IPS-18a (cell line): ENCODE measurements around the gene SAMD1.

Source experiments
- H3K27ac ChIP-seq: one replicate; pipeline ENCODE4 v1.5.1; 2013; ENCODE audit warnings: low read length
- H3K27me3 ChIP-seq: one replicate; pipeline ENCODE4 v1.6.1; 2013; ENCODE audit warnings: mild to moderate bottlenecking, low read length; ENCODE audit not compliant: control insufficient read depth, insufficient read depth
- H3K36me3 ChIP-seq: one replicate; pipeline ENCODE4 v1.6.1; 2013; ENCODE audit warnings: low read depth, low read length; ENCODE audit not compliant: control insufficient read depth
- H3K4me1 ChIP-seq: one replicate; pipeline ENCODE4 v1.6.1; 2013; ENCODE audit warnings: low read depth, low read length; ENCODE audit not compliant: control insufficient read depth
- H3K4me3 ChIP-seq: one replicate; pipeline ENCODE4 v1.5.1; 2013; ENCODE audit warnings: low read length
- H3K9ac ChIP-seq: one replicate; pipeline ENCODE4 v1.6.1; 2013; ENCODE audit warnings: mild to moderate bottlenecking, low read length, moderate library complexity
- H3K9me3 ChIP-seq: one replicate; pipeline ENCODE4 v1.6.1; 2013; ENCODE audit warnings: low read depth, low read length; ENCODE audit not compliant: control insufficient read depth

Gene SAMD1

DNA sequence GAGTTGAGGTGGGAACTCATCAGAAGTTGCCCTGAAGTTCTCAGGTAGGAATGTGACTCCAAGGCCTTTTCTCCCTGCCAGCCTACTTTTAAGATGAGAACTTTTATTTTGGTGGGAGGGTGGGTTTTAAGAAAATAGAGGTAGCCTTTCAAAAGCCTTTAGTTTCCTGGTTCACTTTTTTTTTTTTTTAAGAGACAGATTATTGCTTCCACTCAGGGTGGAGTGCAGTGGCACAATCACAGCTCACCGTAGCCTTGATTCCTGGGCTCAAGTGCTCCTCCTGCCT is 7.9 kb downstream of the SAMD1 start:
- H3K36me3 ChIP-seq = no peaks in the 10 kb centered on the region
- peaks cover 4% of the 10 kb centered on the region for H3K27me3 ChIP-seq
- H3K9ac ChIP-seq = no peak overlapping the region
- H3K9me3 ChIP-seq = no peaks in the 10 kb centered on the region
- no peak overlapping the region for H3K4me3 ChIP-seq
- no peak overlapping the region for H3K27ac ChIP-seq
- H3K4me1 ChIP-seq = no peaks in the 10 kb centered on the region

GRCh38 chr19:14081797-14082674 is 8.5 kb downstream of the SAMD1 start:
- Histone ChIP-seq H3K36me3 (no peaks in the 10 kb centered on the region), H3K27me3 (peaks cover 8% of the 10 kb centered on the region), H3K4me1 (no peaks in the 10 kb centered on the region), H3K4me3 (peak overlapping the region; percentile 94), H3K9ac (peak overlapping the region; percentile 25), H3K27ac (no peak overlapping the region), H3K9me3 (no peaks in the 10 kb centered on the region)

DNA sequence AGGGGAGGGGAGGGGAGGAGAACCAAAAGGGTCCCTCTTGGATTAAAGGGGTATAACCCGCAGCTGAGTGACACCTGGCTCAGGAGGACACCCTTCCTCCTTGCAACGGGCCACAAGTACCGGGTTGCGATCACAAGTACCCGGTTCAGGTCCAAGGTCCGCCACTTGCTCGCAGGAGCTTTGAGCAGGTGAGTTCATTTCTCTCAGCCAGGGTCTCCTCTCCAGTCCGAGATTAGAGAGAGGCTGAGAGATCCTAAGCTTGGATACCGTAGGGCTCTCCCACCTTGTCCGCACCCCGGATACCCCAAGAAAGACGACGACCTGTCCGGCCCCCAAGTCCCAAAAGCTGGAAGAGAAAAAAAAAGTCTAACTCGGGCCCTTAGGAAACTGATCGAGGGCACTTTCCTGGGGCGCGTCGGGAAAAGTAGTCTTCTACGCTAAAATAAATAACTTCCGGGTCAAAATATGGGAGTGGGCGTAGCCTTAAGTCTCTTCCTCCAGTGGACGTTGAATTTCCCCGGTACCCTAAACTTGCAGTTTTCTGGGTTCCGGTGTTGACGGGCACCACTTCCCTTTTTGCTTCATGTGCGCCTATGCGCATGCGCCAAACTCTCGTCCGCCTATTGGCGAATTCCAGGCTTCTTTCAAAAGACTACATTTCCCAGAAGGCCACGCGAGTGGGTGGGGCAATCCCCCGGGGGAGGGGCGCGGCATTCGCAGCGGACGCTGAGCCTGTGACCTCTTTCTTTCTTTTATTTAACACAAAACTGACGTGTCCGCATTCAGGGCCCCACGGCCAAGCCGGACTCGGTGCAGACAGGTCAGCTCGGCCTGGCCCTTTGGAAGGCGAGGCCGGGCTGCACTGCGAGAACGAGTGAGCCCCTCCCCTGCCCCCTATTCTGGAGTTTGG is 9.4 kb downstream of the SAMD1 start:
- no peaks in the 10 kb centered on the region for H3K9me3 ChIP-seq
- no peaks in the 10 kb centered on the region for H3K36me3 ChIP-seq
- H3K9ac ChIP-seq = peak overlapping the region; percentile 72
- peak overlapping the region; percentile 94 for H3K4me3 ChIP-seq
- no peaks in the 10 kb centered on the region for H3K4me1 ChIP-seq
- H3K27ac ChIP-seq = peak overlapping the region; percentile 20
- peaks cover 12% of the 10 kb centered on the region for H3K27me3 ChIP-seq

- no peaks in the 10 kb centered on the region for H3K36me3 ChIP-seq
- H3K27me3 ChIP-seq = peaks cover 34% of the 10 kb centered on the region
- H3K27ac ChIP-seq = no peak overlapping the region
- H3K9ac ChIP-seq = no peak overlapping the region
- no peaks in the 10 kb centered on the region for H3K9me3 ChIP-seq
- no peak overlapping the region for H3K4me3 ChIP-seq
- H3K4me1 ChIP-seq = peaks cover 6% of the 10 kb centered on the region
Observed at GRCh38 chr19:14078411-14078810, 12.1 kb downstream of the SAMD1 start.

DNA sequence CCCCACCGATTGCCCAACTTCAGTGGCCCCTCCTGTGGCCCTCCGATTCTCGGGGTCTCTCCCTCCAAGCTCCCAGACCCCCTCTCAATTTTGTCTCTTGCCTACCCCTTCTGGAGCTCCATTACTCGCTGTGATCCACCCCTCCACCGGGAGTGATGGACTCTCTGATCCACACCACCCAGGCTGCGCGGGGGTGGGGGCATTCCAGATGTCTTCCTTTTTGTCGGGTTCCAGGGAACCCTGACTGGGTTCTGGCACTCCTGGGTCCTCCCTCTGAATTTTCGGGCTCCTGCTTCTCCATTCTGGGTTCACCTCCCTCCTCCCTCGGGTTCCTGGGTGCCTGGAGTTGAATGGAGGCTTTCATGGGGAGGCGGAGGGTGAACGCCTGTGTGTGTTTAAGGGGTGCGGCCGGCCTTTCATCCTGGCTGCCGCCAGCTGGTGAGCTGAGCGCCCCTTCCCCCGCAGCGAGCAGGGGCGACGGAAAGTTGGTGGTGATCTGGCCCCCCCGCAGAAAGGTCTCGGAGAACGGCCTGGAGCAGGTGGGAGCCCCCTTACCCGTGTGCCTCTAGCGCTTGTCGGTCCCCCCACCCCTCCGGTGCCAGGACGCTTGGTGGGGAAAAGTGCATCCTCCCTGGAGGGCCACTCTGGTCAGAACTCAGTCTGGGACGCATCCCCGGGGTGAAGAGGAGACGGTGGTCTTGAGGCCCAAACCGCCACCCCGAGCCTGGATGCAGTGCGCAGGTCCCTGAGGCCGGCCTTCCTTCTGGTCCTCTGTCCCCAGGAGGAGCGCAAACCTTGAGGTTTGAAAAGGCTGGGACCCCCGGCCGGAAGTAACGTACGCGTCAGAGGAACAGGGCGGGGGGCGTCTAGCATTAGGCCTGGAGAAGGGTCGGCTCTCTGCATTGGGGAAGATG is 16.4 kb downstream of the SAMD1 start:
- Histone ChIP-seq H3K36me3 (no peaks in the 10 kb centered on the region), H3K4me3 (peak overlapping the region; percentile 60), H3K27ac (no peak overlapping the region), H3K4me1 (peaks cover 6% of the 10 kb centered on the region), H3K27me3 (peaks cover 53% of the 10 kb centered on the region), H3K9me3 (no peaks in the 10 kb centered on the region), H3K9ac (no peak overlapping the region)

DNA sequence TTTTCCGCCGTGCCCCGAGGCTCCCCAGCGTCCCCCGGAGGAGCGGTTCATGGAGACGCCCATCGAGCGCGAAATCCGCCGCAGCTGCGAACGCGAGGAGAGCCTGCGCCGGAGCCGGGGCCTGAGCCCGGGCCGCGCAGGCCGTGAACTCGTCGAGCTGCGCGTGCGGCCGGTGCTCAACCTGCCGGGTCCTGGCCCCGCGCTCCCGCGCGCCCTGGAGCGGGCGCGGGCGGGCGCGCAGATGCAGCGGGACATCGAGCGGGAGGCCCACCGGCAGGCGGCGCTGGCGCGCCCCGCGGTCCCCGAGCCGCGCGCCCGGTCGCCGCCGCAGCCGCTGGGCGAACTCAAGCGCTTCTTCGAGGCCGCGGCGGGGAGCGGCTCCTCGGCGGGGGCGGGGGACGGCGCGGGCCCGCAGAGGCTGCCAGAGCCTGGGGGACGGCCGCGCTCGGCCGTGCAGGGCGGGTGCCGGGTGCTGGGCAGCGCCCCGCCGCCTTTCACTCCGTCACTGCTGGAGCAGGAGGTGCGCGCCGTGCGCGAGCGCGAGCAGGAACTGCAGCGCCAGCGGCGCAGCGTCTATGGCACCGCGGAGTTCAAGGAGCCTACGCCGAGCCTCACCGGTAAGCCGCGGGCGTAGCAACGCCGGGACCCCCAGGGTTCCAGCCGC is 17.2 kb downstream of the SAMD1 start:
- H3K27ac ChIP-seq = no peak overlapping the region
- H3K9ac ChIP-seq = no peak overlapping the region
- H3K4me3 ChIP-seq = peak overlapping the region; percentile 60
- H3K27me3 ChIP-seq = peaks cover 53% of the 10 kb centered on the region
- H3K36me3 ChIP-seq = no peaks in the 10 kb centered on the region
- peaks cover 6% of the 10 kb centered on the region for H3K4me1 ChIP-seq
- no peaks in the 10 kb centered on the region for H3K9me3 ChIP-seq

- H3K4me3 ChIP-seq = peak within 1 kb of the TSS; percentile 60
- H3K9me3 ChIP-seq = no peaks in the 10 kb centered on the region
- no peak within 1 kb of the TSS for H3K27ac ChIP-seq
- peaks cover 6% of the 10 kb centered on the region for H3K4me1 ChIP-seq
- H3K9ac ChIP-seq = no peak within 1 kb of the TSS
- H3K36me3 ChIP-seq = no peaks in the 10 kb centered on the region
- H3K27me3 ChIP-seq = peaks cover 53% of the 10 kb centered on the region
Observed at GRCh38 chr19:14072535-14073260, 17.9 kb downstream of the SAMD1 start, which contains the start of gene MISP3. MISP3 (plus strand) TSS chr19:14072786; CDS start chr19:14073310, 524 bp downstream.

GRCh38 chr19:14070268-14071050 is 20.1 kb downstream of the SAMD1 start:
- H3K9me3 ChIP-seq = no peaks in the 10 kb centered on the region
- H3K36me3 ChIP-seq = no peaks in the 10 kb centered on the region
- H3K4me3 ChIP-seq = no peak overlapping the region
- H3K4me1 ChIP-seq = peaks cover 6% of the 10 kb centered on the region
- no peak overlapping the region for H3K27ac ChIP-seq
- no peak overlapping the region for H3K9ac ChIP-seq
- peaks cover 39% of the 10 kb centered on the region for H3K27me3 ChIP-seq

GRCh38 chr19:14066134-14066533 is 24.4 kb downstream of the SAMD1 start:
- no peak overlapping the region for H3K27ac ChIP-seq
- no peaks in the 10 kb centered on the region for H3K9me3 ChIP-seq
- no peak overlapping the region for H3K4me3 ChIP-seq
- no peaks in the 10 kb centered on the region for H3K27me3 ChIP-seq
- no peaks in the 10 kb centered on the region for H3K4me1 ChIP-seq
- H3K9ac ChIP-seq = no peak overlapping the region
- H3K36me3 ChIP-seq = no peaks in the 10 kb centered on the region

GRCh38 chr19:14063105-14063504 is 27.4 kb downstream of the SAMD1 start:
- no peaks in the 10 kb centered on the region for H3K36me3 ChIP-seq
- H3K4me3 ChIP-seq = no peak overlapping the region
- no peaks in the 10 kb centered on the region for H3K9me3 ChIP-seq
- H3K27ac ChIP-seq = no peak overlapping the region
- H3K4me1 ChIP-seq = peaks cover 5% of the 10 kb centered on the region
- H3K9ac ChIP-seq = no peak overlapping the region
- H3K27me3 ChIP-seq = peaks cover 20% of the 10 kb centered on the region
